GM18951 (cell line): ENCODE measurements around the gene TTLL9.

Experiments used
- POLR2A ChIP-seq: IDR thresholded peaks from 4 replicates; pipeline ENCODE4 v1.6.1; 2011; ENCODE audit warnings: mild to moderate bottlenecking; ENCODE audit not compliant: insufficient read length, insufficient read depth; ENCODE audit errors: extremely low read depth
- in situ Hi-C: fragments of 300-500 bp; cut with MboI; formaldehyde crosslinking; loops from one replicate; pipeline ENCODE4 v1.12.0; 2022; ENCODE audit warnings: low sequenced_read_pairs, mixed read lengths, inconsistent platforms; ENCODE audit not compliant: unreplicated experiment

Gene TTLL9

DNA sequence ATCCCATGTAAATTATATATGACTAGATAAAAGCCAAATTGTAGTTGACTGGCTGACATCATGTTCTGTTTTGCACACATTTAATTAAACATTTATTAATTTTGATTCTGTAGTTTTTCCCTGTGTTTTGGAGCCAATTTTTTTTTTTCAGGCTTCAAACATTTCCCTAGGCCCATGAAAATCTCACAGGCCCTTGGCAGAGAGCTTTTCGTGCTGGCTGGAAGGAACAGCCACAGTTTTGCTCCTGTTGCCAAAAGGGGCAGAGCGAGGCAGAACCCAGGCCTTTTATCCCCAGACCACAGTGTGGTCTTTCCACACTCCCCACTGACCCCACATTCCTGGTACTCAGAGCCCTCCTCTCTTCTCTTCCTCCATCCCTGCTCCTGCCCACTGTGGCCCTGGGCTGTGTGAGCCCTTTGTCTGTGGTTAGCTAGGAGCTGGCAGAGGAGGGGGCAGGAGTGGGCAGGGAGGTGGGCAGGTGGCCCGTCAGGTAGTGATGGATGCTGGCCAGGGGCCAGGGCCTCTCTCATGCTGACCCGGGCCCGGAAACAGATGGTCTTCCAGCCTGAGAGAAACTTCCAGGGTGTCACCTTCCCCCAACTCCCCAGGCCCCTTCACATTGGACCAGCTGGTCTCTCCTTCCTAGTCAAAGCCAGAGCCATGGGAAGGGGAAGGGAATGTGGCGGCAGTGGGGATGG, 120.4 kb downstream of the TTLL9 start:
- TF ChIP-seq POLR2A = no peak
- in situ Hi-C loops = no loop called here

GRCh38 chr20:31991339-31991705, 120.9 kb downstream of the TTLL9 start:
- TF ChIP-seq POLR2A = no peak
- in situ Hi-C loops = no loop called here

- in situ Hi-C loops = no loop called here
- no peak for TF ChIP-seq POLR2A
These were observed 121.7 kb downstream of the TTLL9 start for GRCh38 chr20:31992086-31992485.
